T-helper 2 cell treated with Interferon-gamma antibody and Interleukin-4, amounts not matched to agents 5 μg/mL and 100 μg/mL, for 36 hours (primary cell): Measurements from ENCODE around the gene LCE2C.
"Not testable (repeated sequence)": the region's sequence is repeated elsewhere in the genome, so short reads cannot be mapped to it uniquely, and the experiment has no call there.

Experiments used
- DNase-seq: peaks from one replicate; pipeline ENCODE4 v3.0.0; 2021; ENCODE audit warnings: low spot score
- H3K27ac Mint-ChIP-seq: one replicate; pipeline ENCODE4 v1.8.0; 2021; ENCODE audit warnings: mild to moderate bottlenecking, mixed read lengths
- H3K27me3 Mint-ChIP-seq: one replicate; pipeline ENCODE4 v1.8.0; 2021; ENCODE audit warnings: low read depth, mixed read lengths
- H3K36me3 Mint-ChIP-seq: one replicate; pipeline ENCODE4 v1.8.0; 2021; ENCODE audit warnings: low read depth, mixed read lengths
- H3K4me1 Mint-ChIP-seq: one replicate; pipeline ENCODE4 v1.8.0; 2021; ENCODE audit warnings: low read depth, mixed read lengths
- H3K4me3 Mint-ChIP-seq: one replicate; pipeline ENCODE4 v1.8.0; 2022; ENCODE audit warnings: mild to moderate bottlenecking, moderate library complexity, mixed read lengths
- H3K9me3 Mint-ChIP-seq: one replicate; pipeline ENCODE4 v1.8.0; 2021; ENCODE audit warnings: mixed read lengths

LCE2C gene

GRCh38 chr1:152674983-152675382 lies at the start of gene LCE2C:
TSS of gene LCE2C (plus strand) at chr1:152675279. CDS start at chr1:152676016, 737 bp downstream.
- not testable (repeated sequence) for H3K27me3 Mint-ChIP-seq, H3K4me3 Mint-ChIP-seq, H3K36me3 Mint-ChIP-seq, H3K9me3 Mint-ChIP-seq, H3K27ac Mint-ChIP-seq, H3K4me1 Mint-ChIP-seq, DNase-seq

GRCh38 chr1:152626744-152627143 lies 48.3 kb upstream of the LCE2C start:
- no peak for DNase-seq
- Mint-ChIP-seq H3K9me3 (no peaks in the 10 kb centered on the region), H3K27me3 (peaks cover 14% of the 10 kb centered on the region), H3K4me1 (no peaks in the 10 kb centered on the region), H3K36me3 (no peaks in the 10 kb centered on the region), H3K4me3 (no peak overlapping the region), H3K27ac (no peak overlapping the region)

- H3K4me1 Mint-ChIP-seq, result no peaks in the 10 kb centered on the region
- H3K4me3 Mint-ChIP-seq, result no peak overlapping the region
- H3K9me3 Mint-ChIP-seq, result no peaks in the 10 kb centered on the region
- H3K27me3 Mint-ChIP-seq, result peaks cover 7% of the 10 kb centered on the region
- H3K36me3 Mint-ChIP-seq, result no peaks in the 10 kb centered on the region
- no peak overlapping the region for H3K27ac Mint-ChIP-seq
- DNase-seq, result no peak
Measured at GRCh38 chr1:152630596-152630995, 44.5 kb upstream of the LCE2C start.

- Mint-ChIP-seq H3K4me3 (no peak overlapping the region), H3K27me3 (peaks cover 2% of the 10 kb centered on the region), H3K36me3 (no peaks in the 10 kb centered on the region), H3K27ac (no peak overlapping the region), H3K4me1 (no peaks in the 10 kb centered on the region), H3K9me3 (no peaks in the 10 kb centered on the region)
- DNase-seq, result no peak
Measured at GRCh38 chr1:152640351-152640750, 34.7 kb upstream of the LCE2C start.

GRCh38 chr1:152643945-152644344 lies 31.1 kb upstream of the LCE2C start:
- no peak overlapping the region for H3K4me3 Mint-ChIP-seq
- no peaks in the 10 kb centered on the region for H3K36me3 Mint-ChIP-seq
- H3K9me3 Mint-ChIP-seq, result no peaks in the 10 kb centered on the region
- H3K27me3 Mint-ChIP-seq, result peaks cover 5% of the 10 kb centered on the region
- no peaks in the 10 kb centered on the region for H3K4me1 Mint-ChIP-seq
- DNase-seq, result no peak
- H3K27ac Mint-ChIP-seq, result no peak overlapping the region

GRCh38 chr1:152645146-152645545 lies 29.9 kb upstream of the LCE2C start:
- H3K4me1 Mint-ChIP-seq, result no peaks in the 10 kb centered on the region
- no peaks in the 10 kb centered on the region for H3K36me3 Mint-ChIP-seq
- H3K27ac Mint-ChIP-seq, result no peak overlapping the region
- no peak overlapping the region for H3K4me3 Mint-ChIP-seq
- peaks cover 8% of the 10 kb centered on the region for H3K27me3 Mint-ChIP-seq
- no peaks in the 10 kb centered on the region for H3K9me3 Mint-ChIP-seq
- DNase-seq, result no peak

- Mint-ChIP-seq H3K27ac (no peak overlapping the region), H3K4me1 (no peaks in the 10 kb centered on the region), H3K36me3 (no peaks in the 10 kb centered on the region), H3K9me3 (no peaks in the 10 kb centered on the region), H3K4me3 (no peak overlapping the region), H3K27me3 (peaks cover 12% of the 10 kb centered on the region)
- DNase-seq, result no peak
Measured at GRCh38 chr1:152646656-152647055, 28.4 kb upstream of the LCE2C start.

GRCh38 chr1:152654110-152654509 lies 21.0 kb upstream of the LCE2C start:
- Mint-ChIP-seq H3K9me3 (no peaks in the 10 kb centered on the region), H3K27ac (no peak overlapping the region), H3K27me3 (peaks cover 20% of the 10 kb centered on the region), H3K4me3 (no peak overlapping the region), H3K36me3 (no peaks in the 10 kb centered on the region), H3K4me1 (peaks cover 2% of the 10 kb centered on the region)
- DNase-seq, result peak; percentile 29

- Mint-ChIP-seq H3K27ac (no peak overlapping the region), H3K9me3 (no peaks in the 10 kb centered on the region), H3K27me3 (peaks cover 14% of the 10 kb centered on the region), H3K36me3 (no peaks in the 10 kb centered on the region), H3K4me1 (peaks cover 2% of the 10 kb centered on the region), H3K4me3 (no peak overlapping the region)
- no peak for DNase-seq
Measured at GRCh38 chr1:152656459-152656858, 18.6 kb upstream of the LCE2C start.

GRCh38 chr1:152657677-152658076 lies 17.4 kb upstream of the LCE2C start:
- Mint-ChIP-seq H3K4me1 (peaks cover 2% of the 10 kb centered on the region), H3K27ac (no peak overlapping the region), H3K36me3 (no peaks in the 10 kb centered on the region), H3K4me3 (no peak overlapping the region), H3K27me3 (peaks cover 8% of the 10 kb centered on the region), H3K9me3 (no peaks in the 10 kb centered on the region)
- no peak for DNase-seq

- no peak overlapping the region for H3K4me3 Mint-ChIP-seq
- H3K9me3 Mint-ChIP-seq, result no peaks in the 10 kb centered on the region
- H3K4me1 Mint-ChIP-seq, result peaks cover 2% of the 10 kb centered on the region
- no peak for DNase-seq
- no peaks in the 10 kb centered on the region for H3K36me3 Mint-ChIP-seq
- H3K27me3 Mint-ChIP-seq, result peaks cover 5% of the 10 kb centered on the region
- no peak overlapping the region for H3K27ac Mint-ChIP-seq
Measured at GRCh38 chr1:152658649-152659048, 16.4 kb upstream of the LCE2C start.

GRCh38 chr1:152663098-152663497 lies 12.0 kb upstream of the LCE2C start, which contains the start of gene LCE2D:
TSS of gene LCE2D (plus strand) at chr1:152663380. CDS start at chr1:152664106, 726 bp downstream.
- DNase-seq, result no peak
- H3K36me3 Mint-ChIP-seq, result no peaks in the 10 kb centered on the region
- H3K4me1 Mint-ChIP-seq, result no peaks in the 10 kb centered on the region
- H3K27me3 Mint-ChIP-seq, result no peaks in the 10 kb centered on the region
- H3K9me3 Mint-ChIP-seq, result no peaks in the 10 kb centered on the region
- H3K4me3 Mint-ChIP-seq, result no peak within 1 kb of the TSS
- H3K27ac Mint-ChIP-seq, result no peak within 1 kb of the TSS

GRCh38 chr1:152666171-152666570 lies 8.9 kb upstream of the LCE2C start:
- DNase-seq, H3K27me3 Mint-ChIP-seq, H3K27ac Mint-ChIP-seq, H3K36me3 Mint-ChIP-seq, H3K9me3 Mint-ChIP-seq, H3K4me3 Mint-ChIP-seq, H3K4me1 Mint-ChIP-seq: not testable (repeated sequence)

GRCh38 chr1:152667648-152668047 lies 7.4 kb upstream of the LCE2C start:
- Mint-ChIP-seq H3K27me3 (peaks cover 2% of the 10 kb centered on the region), H3K4me1 (no peaks in the 10 kb centered on the region), H3K9me3 (no peaks in the 10 kb centered on the region), H3K36me3 (no peaks in the 10 kb centered on the region), H3K27ac (no peak overlapping the region), H3K4me3 (no peak overlapping the region)
- DNase-seq, result no peak

GRCh38 chr1:152673016-152673415 lies 2.1 kb upstream of the LCE2C start:
- Mint-ChIP-seq H3K27ac (no peak overlapping the region), H3K4me1 (no peaks in the 10 kb centered on the region), H3K4me3 (no peak overlapping the region), H3K36me3 (no peaks in the 10 kb centered on the region), H3K9me3 (no peaks in the 10 kb centered on the region), H3K27me3 (peaks cover 4% of the 10 kb centered on the region)
- DNase-seq, result no peak
